GM21576 (cell line): Measurements from ENCODE around the gene LARP6.

Source experiments
- ATAC-seq: cut with Tn5 transposase; IDR thresholded peaks from one replicate; pipeline ENCODE4 v1.9.1; 2021; ENCODE audit warnings: mild to moderate bottlenecking, moderate library complexity; ENCODE audit not compliant: unreplicated experiment

LARP6 gene

DNA sequence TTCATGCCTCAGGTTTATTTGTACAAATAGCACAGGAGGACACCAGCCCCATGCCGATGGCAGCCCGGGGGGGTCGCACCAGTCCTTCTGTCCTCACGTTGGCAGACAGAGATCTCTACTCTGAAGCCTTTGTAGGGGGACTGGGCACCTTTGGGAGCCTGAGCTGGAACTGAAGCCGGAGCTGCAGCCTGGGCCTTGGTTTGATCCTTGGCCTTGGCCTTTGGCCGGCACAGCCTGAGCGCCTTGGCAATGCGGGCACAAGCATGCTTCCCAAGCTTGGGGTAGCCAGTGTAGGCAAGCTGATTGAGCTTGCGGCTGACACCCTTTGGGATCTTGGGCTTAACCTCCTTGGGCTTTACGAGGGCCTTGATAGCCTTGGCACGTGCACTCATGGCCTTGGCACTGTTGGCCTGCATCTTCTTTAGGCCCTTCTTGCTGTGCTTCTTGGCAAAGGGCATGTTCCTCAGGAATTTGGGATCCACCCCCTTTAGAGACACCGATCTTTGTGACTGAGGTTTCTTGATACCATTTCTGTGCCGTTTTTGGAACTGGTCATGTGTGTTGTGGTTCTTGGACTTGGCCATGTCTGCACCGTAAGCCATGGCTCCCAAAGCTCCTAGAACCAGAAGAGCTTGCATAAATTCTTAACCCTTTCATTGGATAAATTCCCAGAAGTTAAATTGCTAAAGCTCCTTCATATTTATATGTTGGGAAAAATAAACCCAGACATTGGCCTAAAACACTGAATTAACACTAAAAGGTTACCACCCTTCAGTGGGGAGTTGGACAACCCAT lies 57.2 kb downstream of the LARP6 start:
- no peak for ATAC-seq

DNA sequence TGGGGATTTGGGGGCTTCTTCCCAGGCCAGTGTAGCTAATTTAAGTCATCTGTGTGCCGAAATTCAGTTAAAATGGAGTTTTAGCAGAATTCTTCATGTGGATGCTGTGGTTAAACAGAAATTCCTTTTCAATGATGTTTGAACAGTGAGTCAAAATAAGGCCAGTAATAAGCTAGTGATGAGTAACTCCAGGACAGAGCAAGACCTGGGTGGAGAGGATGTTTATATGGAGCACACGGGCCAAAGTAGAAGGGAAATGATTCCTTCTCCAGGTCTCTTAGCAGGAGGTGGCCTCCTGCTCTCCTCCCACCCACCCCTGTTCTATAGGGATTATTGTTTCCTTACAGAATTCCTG lies 58.7 kb downstream of the LARP6 start:
- no peak for ATAC-seq

DNA sequence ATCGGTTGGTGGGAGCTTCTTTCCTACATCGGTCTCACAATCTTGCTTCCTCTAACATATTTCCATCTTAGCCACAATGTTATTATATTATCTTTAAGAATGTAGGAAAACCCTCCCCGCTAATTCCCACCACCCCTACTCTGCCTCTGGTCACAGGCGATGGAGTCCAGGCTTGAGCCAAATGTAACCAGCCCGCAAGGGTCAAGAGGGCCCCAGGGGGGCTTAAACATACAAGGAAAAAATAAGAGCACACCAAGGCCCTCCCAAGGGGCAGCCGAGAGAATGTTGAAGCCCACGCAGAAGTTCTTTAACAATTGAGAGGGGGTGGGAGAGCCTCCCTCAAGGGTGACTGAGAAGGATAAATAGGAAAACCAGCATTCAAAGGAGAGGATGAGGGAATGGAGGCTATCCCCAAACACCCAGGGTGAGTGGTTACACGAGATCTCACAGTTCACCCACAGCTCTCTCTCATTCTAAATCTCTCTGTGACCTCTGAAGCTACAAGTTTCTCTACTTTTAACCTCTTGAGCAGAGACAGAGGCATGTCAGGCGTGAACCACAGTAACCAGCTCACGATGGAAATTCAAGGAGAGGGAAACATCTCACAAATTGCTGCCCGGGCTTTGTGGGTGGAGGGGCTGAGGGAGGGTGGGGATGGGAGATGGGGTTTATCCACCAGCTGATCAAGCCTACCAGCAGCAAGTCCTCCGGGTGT lies 59.2 kb downstream of the LARP6 start:
- ATAC-seq = no peak

DNA sequence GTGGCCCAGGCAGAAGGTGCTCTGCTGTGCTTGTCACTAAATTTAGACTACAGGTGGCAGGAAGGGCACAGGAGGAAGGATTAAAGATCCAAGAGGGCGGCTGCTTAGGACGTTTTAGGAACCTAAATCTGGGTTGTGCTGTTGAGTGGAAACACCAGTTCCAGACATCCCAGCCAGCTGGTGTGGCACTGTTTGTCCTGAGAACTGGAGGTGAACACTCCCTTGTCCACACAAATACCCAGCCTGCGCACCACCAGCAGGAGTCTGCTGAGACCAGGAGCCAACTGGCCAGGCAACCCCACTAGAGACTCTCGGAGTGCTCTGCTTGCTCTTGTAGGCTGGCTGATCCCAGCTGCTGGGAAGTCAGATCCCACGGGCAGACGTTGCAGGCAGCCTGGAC lies 60.3 kb downstream of the LARP6 start:
- no peak for ATAC-seq

DNA sequence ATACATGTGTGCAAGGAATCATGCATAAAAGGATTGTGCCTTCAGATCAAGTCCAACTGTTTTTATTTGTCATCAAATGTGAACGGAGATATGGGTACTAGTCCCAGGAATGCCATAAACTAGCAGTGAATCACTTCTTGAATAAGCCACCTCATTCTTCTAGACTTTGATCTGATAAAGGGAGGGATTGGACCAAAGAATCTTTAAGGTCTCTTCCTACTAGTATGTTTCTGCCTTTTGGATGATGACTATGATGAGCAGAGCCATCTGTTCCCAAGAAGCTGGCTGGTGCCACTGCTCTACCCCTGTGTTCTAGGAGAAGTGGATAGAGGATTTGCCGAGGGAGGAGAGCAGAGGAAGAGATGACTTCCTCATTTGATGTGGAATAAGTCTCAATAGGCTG lies 61.8 kb downstream of the LARP6 start:
- no peak for ATAC-seq

DNA sequence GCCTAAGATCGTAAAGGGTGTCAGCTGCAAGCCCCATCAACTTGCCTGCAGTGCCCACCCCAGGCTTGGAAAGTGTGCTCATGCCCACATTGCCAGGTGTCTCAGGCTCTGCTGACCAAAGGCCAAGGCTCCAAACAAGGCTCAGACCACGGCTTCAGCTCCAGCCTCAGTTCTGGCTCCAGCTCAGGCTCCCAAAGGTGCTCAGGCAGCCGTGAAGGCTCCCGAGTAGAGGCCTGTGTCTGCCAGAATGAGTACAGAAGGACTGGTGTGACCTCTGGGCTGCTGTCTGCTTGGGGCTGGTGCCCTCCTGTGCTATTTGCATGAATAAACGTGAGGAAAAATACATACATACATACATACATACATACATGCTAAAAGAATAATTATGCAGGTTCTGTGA lies 62.7 kb downstream of the LARP6 start:
- ATAC-seq = no peak

DNA sequence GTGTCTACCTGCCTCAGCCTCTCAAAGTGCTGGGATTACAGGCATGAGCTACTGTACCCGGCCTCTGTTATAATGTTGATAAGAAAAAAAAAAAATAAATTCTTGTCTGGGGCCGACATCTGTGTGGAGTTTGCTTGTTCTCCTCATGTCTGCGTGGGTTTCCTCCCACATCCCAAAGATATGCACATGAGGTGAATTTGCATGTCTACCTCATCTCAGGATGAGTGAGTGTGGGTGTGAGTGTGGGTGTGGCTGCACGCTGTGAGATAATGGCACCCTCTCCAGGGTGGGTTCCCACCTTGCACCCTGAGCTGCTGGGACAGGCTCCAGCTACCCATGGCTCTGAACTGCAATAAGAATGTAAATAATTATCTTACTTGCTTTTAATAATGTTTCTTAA lies 64.7 kb downstream of the LARP6 start:
- no peak for ATAC-seq

DNA sequence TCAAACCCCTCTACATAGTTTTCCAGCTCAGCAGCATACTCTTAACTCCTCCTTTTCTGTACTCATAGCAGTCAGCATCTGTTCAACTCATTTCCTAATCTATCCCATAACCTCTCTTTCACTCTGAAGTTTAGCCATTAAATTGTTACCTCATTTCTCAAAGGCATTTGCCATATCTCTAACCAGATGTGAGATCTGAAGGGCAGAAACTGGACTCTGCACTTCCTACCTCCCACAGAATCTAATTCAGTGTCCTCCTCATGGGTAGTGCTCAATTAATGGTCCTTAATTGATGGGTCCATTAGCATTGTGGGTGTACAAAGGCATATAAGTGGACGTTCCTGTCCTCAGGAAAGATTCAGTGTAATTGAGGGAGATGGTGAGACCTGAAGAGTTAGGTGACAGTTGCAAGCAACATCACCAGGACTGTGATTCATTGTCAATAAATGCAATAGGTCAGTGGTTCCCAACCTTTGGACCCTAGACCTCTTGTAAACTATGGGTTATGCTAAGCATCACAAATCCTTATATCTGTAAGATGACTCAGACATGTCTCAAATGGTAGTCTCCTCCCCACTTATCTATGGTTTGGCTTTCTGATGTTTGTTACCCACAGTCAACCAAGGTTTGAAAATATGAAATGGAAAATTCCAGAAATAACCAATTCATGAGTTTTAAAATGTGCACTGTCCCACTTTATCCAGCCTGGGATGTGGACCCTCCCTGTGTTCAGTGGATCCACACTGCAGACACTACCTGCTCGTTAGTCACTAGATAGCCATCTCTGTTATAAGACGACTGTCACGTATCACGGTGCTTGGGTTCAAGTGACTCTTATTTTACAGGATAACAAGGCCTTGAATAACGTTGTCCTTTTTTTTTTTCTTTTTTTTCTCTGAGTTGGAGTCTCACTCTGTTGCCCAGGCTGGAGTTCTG lies 65.6 kb downstream of the LARP6 start:
- no peak for ATAC-seq

DNA sequence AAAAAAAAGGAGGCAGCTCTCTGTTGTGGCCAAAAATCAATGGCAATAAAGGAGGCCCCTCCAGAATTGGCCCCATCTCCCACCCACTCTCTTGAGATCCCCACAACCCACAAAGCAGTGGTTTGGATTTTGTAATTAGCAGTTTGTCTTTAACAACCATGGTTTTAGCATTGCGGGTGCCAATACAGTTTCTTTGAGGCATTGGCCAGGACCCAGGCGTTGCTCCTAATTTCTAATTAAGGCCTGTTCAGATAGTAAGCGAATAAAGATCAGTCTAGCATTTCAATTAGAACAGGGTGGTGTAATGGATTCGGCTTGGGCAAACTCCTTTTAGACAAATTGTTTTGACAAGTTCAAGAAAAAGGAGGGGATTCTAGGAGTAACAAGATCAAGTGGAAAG lies 67.0 kb downstream of the LARP6 start:
- ATAC-seq = no peak

DNA sequence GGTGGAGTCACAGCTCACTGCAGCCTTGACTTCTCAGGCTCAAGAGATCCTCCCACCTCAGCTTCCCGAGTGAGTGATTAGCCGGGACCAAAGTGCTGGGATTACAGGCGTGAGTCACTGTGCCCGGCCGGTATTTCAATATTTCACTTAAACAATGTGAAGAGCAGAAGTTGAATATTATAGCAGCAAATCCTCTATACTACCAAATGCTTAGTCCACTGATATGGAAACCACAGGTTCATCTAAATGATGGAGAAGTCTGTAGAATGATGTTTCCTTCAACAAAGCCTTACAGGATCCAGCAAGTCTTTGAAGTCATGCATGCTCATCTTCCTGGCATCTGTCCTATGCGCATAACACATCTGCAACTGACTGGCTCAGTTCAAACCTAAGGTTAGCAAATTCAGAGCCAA lies 70.3 kb downstream of the LARP6 start:
- no peak for ATAC-seq

DNA sequence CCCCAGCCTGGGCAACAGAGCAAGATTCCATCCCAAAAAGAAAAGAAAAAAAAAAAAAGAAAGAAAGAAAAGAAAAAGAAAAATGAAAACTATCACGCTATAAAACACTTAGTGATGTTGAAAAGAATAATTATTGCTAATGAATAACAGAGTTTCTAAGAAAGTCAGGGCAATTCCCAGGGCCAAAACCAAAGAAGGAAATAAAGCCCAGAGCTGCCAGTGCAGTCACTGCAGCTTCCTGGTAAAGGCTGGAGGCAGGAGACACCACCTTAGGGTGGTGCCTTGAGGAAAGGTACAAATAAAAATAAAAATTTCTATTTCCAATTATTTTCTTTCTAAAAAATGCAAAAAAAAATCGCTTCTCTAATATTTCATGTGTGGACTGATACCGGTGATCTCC lies 70.9 kb downstream of the LARP6 start:
- ATAC-seq = no peak

DNA sequence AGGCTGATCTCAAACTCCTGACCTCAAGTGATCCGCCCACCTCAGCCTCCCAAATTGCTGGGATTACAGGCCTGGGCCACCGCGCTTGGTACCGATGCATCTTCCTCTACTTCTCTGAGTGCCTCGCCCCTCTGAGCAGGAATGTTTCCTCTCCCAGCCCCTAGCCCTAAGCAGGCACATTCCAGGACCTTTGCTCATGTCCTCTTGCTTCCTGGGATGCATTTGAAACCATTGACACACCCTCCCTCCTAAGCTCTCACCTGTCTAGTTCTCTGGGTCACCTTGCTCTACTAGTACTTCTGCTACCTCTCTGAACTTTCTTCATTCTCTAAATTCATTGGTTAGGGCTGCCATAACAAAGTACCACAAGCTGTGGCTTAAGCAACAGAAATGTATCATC lies 72.7 kb downstream of the LARP6 start:
- no peak for ATAC-seq
